Activated T-helper 1 cell treated with anti-CD3 and anti-CD28 coated beads, Interleukin-2, amount 50 U/mL, for 16 hours (primary cell): ENCODE data around the gene TNFRSF1B.

Experiments used
- DNase-seq, 2 donors: peaks; one replicate each; pipeline ENCODE4 v3.0.0-alpha.2; 2020; ENCODE audit warnings: low read depth in 1 of 2, low spot score in 1 of 2

Gene TNFRSF1B

DNA sequence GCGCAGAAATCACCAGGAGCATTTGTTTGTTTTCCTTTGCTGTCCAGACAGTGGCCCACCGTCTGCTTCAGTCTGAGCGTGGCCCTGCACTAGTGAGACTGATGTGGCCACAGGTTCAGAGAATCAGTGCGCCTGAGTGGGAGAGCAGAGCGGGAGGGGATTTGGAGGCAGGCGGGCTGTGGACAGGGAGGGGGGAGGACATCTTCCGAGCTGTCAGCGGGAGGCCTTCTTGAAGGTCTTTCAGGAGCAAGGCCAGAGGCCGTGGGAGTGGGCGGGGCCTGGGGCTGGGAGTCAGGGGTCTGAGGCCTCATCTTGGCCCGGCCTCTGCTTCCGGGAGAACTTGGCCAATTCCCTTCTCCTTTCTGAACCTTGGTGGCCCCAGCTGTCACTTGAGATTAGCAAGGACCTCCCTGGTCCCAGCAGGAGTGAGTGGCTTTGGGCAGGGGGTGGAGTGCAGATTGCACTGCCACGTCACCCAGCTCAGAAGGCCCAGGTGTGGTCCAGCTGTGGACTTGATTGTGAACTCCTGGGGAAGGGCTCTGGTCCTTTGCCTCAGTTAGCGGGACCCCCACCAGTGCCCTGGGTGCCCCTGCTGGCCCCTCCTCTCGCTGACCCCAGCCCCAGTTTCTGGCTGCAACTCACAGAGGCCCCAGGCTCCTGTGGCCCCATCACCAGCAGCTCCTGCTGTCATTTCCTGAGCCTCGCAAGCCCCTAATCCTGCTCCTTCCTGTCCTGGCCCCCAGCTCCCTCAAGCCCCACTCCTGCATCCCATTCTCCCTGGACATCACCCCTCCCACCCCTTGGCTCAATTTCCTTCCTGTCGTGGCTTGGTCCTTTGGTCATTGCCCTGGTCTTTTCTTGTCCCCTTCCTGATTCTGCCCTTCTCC is 8.4 kb downstream of the TNFRSF1B start:
- no peak for DNase-seq

- DNase-seq = no peak
These were observed 9.7 kb downstream of the TNFRSF1B start for GRCh38 chr1:12176298-12177118.

DNA sequence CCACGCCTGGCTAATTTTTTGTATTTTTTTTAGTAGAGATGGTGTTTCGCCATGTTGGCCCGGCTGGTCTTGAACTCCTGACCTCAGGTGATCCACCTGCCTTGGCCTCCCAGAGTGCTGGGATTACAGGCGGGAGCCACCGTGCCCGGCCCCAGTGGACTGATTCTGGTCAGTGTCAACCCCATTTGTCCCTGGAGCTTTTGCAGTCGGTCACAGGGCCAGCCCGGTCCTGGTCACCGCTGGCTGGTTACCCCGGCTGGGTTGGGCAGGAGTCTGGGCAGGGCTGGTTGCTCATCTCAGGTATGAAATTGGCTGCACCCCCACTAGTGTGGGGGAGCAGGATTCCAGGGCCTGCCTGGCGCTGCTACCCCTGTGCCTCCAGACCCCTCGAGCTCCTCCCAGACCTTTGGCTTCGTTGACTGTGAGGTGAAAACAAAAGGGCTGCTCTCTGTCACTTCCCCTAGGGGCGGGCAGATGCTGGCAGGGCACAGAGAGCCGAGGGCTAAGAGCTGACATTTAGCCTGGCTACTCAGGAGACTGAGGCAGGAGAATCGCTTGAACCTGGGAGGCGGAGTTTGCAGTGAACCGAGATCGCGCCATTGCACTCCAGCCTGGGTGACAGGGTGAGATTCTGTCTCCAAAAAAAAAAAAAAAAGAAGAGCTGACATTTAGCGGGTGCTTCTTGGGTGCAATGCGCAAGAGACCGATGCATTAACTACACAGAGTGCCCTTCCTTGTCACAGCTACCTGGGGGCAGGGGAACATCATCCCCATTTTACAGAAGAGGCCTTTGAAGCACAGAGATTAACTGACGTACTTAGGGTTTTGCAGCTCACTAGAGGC is 10.6 kb downstream of the TNFRSF1B start:
- no peak for DNase-seq

DNA sequence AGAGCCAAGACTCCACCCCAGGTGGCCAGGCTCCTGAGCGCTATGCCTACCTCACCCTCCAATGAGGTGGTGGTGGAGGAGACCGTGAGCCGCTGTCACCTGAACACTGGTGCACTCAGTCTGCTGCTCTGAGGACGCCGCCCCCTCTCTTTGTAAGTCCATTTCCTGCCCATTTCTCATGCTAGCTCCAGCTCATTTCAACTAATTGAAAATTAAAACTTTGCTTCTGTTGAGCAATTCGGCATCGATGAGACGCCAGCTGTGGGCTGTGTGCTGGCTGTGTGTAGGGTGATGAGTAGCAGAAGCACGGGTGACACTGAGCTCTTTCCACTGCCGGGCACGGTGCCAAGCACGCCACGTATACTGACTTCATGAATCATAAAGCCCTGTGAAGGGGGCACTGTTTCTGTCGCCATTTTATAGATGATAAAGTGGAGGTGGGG is 11.2 kb downstream of the TNFRSF1B start:
- peak; percentile 89 for DNase-seq

DNA sequence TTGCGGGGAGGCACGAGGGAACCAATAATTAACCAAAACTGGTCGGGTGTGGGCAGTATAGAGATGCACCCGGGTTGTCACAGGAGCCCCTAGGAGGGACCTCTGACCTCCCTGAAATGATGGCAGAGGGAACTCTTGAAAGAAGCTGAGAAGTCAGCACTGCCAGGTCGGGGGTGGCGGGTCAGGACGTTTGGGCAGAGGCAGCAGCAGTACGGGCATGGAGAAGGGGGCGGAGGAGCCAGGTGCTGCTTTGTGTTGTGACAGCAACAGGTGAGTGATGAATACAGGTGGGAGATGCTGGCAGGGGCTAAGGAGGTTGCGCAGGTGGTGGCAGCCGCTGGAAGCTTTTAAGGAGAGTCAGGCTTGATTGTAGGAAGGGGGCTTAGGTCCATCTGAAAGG is 11.7 kb downstream of the TNFRSF1B start:
- DNase-seq = no peak

DNA sequence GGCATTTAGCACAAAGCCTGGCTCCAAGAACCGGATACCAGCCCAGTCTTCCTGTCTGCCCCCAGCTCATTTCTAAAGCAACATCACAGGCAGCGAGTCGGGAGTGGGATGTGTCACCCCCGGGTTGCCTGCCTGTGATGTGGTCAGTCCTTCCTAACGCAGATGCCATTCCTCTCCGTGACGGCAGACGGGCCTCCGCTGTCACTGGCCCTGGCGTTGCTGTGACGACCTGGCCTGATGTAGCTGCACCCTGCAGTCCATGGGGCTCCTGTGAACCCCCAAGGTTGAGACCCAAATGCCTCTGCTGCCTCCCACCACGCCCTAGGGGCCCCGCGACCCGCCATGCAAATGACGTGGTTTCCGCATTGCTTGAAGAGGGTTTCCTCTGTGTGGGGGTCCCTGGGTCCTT is 12.3 kb downstream of the TNFRSF1B start:
- DNase-seq = peak; percentile 62 to 76

DNA sequence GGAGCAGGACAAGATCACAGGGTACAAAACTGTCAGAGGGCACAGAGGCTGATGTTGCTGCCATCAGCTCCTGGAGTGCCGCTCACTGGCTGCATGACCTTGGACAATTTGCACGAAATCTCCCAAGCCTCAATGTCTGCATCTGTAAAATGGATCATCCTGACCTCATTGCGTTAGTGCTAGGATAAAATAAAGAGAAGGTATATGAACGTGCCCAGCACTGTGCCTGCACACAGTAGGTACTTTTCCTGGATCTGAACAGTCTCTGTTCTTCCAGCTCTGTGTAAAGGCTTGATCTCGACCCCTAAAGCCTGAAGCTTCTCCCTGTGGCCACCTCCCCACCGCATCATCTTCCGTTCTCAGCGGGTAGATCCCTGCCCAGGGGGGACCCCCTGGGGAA is 12.9 kb downstream of the TNFRSF1B start:
- DNase-seq = no peak

DNA sequence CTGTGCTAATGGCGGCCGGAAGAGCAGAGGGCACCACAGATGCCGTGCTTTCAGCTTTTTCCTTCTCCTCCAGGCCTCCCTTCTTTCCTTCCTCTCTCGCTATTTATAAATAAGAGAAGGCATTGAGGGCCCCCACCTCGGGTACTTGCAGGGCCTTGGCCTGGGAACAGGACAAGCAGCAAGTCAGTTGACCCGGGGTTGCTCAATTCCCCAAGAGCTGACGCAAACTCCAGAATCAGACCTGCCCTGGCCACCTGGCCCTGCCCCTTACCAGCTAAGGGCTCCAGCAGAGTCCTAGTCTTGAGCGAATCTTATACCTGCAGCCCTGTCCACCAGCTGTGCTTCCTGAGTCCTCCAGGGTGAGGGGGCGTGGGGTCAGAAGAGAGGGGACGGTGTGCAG is 13.5 kb downstream of the TNFRSF1B start:
- DNase-seq = no peak

GRCh38 chr1:12180903-12181302 is 14.1 kb downstream of the TNFRSF1B start:
- no peak for DNase-seq

DNA sequence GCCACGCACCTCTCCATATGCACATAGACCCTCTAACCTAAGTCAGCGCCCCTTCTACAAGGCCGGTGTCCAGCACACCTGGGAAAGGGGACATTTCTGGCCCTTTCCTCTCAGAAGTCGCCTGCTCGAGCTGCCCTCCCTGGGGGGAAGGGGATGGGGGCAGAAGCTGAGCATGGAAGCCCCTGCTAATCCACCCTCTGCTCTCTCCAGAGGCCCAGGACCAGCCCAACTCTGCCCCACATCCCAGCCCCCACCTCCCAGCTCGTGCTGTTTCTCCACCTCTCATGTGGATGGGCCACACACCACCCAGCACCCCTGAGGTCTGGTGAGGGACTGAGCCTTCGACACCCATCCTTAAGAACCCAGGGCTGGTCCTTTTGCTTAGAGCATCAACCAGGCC is 14.8 kb downstream of the TNFRSF1B start:
- DNase-seq = no peak

DNA sequence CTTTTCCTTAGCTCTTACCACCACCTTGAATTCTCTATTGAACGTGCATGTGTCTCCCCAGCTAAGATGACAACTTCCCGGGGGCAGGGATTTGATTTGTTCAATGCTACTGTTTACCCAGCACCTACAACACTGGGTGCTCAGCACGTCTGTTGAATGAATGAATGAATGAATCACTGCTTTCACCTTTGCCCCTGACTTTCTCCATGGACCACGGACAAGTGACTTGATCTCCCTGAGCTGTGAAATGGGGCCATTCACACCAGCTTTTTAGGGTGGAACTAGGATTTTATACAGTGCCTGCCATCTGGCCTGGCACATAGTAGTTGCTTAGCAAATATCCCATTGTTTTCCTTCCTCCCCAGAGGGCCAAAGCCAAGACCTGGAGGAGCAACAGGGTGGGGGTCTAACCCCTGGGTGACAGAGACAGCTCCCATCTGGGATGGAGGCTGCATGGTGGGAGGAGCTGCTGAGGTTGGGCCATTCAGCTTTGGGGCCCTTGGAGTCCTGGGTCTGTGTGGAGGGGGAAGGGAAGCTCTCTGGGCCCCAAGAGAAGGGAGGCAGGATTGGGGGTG is 15.7 kb downstream of the TNFRSF1B start:
- no peak for DNase-seq

DNA sequence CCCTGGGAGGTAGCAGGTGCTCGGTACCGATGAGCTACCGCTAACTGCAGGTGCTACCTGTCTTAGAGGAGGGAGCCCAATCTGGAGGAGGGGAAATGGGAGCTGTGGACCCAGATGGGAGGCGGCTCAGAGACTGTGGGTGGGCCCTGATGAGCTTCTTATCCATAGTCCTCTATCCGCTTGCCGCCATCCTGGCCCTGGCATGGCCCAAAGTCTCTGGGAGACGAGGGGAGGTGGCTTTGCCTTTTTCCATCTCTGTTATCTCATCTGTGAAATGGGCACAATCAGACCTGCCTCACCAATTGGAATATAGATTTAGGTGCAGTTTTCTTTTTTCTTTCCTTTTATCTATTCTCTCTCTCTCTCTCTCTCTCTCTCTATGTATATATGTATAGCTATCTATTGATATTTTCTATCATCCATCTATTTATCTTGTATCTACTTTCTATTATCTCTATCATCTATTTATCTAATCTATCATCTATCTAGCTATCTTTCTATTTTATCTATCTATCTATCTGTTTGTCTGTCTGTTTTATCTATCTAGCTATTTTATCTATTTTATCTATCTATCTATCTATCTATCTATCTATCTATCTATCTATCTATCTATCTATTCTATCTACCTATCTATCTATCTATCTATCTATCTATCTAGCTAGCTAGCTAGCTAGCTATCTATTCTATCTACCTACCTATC is 16.5 kb downstream of the TNFRSF1B start:
- DNase-seq = no peak

DNA sequence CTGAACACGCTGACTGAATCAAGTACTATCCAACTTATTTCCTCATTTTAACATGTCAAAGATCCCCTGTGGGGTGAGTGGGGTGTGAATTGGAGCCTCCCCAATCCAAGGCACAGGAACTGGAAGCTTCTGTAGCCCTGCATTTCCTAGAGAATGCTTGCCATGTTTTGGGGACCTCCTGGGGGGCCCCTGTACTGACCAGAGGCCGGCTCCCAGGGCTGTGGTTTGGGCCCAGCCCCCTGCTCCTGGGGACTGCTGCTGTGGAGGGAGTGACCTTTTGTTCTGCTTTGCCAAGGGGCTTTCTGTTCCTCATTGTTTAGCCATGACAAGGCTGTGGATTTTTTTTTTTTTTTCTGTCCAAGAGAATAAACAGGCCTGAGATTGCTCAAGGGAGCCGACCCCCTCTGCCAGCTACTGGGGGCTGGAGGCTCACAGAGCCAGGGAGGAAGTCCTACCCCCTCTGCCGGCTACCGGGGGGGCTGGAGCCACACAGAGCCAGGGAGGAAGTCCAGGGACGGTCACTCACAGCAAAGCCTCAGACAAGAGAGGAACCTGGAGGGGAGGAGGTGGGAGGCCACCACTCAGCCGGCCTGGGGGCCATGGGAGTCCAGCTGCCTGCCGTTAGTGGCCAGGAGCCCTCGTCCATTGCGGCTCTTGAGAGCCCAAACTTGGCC is 17.4 kb downstream of the TNFRSF1B start:
- DNase-seq = no peak

DNA sequence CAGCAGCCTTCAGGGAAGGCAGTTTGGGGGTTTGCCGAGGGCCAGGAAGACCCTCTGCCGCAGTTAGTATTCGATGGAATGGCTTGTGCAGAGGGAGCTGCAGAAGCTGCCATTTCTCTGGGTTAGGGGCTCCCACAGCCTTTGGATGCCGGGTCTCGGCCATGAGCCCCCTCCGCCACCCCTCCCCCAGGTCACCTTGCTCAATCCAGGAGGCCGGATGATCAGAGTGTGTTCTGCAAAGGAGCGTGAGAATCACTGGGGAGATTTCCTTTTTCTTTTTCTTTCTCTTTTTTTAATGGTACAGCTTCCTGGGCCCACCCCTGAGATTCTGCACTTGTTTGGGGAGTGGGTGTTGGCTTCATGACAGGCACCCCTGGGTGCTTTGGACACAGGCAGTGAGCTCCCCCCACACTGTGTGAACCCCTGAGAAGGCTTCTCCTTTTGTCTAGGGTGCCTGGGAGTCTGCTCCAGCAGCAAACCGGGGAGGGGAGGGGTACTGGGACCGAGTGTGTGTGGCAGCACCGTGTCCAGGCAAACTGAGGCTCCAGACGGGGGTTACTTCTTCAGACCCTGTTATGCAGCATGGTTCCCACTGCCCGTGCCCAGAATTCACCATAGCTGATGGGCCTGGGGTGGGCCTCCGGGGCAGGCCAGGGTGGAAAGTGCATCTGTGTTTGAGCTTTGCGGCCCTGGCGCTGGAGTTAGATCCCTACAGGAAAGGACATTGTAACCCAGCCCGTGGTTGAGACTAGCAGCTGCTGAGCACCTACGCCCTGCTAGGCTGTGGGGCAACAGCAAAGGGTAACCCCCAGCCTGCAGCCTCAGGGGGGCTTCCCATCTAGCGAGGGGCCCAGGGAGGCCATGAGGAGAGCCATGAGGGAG is 18.5 kb downstream of the TNFRSF1B start:
- DNase-seq = no peak

GRCh38 chr1:12185918-12186678 is 19.3 kb downstream of the TNFRSF1B start:
- DNase-seq = no peak

DNA sequence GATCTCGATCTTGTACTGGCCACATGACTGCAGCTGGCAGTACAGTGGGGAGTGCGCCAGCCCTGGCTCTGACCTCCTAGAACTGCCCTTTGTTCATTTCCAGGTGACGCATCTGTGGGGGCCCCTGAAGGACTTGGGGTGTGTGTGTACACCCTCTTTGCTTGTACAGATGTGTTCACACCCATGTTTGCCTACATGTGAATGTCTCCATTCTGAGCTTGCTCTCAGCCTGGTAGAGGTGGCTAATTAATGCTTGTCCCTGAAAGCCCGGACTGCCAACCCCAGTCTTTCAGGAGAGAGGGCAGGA is 19.8 kb downstream of the TNFRSF1B start:
- DNase-seq = no peak

- DNase-seq = no peak
These were observed 21.3 kb downstream of the TNFRSF1B start for GRCh38 chr1:12188115-12188514.

- DNase-seq = no peak
These were observed 22.0 kb downstream of the TNFRSF1B start for GRCh38 chr1:12188657-12189327.
